HG03039 (cell line): ENCODE data around the gene NRXN2.
"Not testable (repeated sequence)": the region's sequence is repeated elsewhere in the genome, so short reads cannot be mapped to it uniquely, and the experiment has no call there.

Experiments
- ATAC-seq: cut with Tn5 transposase; IDR thresholded peaks from one replicate; pipeline ENCODE4 v1.9.1; 2021; ENCODE audit warnings: mild to moderate bottlenecking, moderate library complexity; ENCODE audit not compliant: unreplicated experiment

NRXN2 gene

DNA sequence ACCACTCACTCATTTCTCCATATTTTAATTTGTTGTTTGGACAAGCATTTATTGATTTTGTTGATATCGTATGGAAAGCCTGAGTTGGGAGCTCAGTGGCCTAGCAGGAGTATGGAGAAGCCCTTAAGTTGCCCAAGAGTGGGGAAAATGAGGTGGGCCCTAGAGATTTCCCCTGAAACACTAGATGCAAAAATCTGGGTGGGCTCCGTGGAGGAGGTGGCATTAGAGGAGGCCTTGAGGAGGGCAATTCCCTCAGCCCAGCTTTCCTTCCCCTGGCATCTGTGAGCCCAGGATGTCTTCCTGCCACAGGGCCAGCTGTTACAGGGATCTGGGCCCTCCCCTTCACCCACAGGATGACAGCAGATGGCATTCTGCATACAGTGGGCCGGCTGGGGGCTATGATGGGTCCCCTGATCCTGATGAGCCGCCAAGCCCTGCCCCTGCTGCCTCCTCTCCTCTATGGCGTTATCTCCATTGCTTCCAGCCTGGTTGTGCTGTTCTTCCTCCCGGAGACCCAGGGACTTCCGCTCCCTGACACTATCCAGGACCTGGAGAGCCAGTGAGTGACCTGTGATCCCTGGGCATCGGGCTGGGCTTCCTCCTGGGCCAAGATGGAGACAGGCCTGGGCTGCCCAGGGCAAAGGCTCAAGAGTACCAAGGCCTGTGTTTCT, 153.6 kb downstream of the NRXN2 start:
- no peak for ATAC-seq

DNA sequence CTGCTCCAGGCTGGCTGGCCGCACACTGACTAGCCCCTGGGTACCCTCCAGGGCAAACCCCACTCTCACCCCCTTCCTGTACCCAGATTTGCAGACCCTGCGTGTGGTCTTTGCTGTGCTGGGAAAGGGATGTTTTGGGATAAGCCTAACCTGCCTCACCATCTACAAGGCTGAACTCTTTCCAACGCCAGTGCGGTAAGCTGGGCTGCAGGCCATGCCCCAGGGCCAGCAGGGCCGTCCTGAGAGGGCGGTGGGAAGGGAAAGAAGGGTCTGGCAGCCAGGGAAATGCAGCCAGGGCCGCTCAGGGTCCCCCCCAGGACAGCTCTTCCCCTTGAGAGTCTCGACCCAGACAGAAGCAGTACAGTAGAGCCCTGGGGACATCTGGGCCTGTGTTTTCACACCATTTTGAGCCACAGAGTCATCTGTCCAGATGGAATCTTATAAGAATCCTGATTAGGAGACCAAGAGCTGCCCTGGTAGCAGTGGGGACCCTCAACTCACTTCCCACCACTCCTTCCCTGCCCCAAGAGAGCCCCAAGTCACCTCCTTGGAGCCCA, 154.3 kb downstream of the NRXN2 start:
- ATAC-seq, result no peak

DNA sequence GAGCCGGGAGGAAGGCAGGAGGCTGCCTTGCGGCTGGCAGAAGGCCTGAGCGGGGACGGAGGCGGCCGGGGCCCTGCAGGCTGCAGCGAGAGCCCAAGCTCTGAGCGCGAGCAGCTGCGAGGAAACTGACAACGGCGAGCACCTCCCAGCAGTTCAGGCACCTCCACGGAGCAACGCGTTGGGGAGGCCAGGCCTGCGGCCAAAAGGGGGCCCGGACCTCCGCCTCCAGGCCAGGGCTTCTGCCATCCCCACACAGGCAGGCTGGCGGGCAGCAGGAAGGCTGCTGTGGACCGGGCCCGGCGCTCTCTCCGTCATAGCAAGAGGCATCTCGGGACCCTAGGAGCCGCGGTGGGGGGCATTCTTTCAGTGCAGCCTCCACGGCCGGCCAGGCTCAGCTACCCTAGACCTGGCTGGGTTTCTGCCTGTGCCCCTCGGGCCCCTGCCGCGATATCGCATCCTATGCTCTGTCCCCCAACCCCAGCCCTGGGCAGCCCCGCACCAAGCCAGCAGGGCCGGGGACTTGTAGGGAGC, 154.9 kb downstream of the NRXN2 start:
- ATAC-seq, result no peak

DNA sequence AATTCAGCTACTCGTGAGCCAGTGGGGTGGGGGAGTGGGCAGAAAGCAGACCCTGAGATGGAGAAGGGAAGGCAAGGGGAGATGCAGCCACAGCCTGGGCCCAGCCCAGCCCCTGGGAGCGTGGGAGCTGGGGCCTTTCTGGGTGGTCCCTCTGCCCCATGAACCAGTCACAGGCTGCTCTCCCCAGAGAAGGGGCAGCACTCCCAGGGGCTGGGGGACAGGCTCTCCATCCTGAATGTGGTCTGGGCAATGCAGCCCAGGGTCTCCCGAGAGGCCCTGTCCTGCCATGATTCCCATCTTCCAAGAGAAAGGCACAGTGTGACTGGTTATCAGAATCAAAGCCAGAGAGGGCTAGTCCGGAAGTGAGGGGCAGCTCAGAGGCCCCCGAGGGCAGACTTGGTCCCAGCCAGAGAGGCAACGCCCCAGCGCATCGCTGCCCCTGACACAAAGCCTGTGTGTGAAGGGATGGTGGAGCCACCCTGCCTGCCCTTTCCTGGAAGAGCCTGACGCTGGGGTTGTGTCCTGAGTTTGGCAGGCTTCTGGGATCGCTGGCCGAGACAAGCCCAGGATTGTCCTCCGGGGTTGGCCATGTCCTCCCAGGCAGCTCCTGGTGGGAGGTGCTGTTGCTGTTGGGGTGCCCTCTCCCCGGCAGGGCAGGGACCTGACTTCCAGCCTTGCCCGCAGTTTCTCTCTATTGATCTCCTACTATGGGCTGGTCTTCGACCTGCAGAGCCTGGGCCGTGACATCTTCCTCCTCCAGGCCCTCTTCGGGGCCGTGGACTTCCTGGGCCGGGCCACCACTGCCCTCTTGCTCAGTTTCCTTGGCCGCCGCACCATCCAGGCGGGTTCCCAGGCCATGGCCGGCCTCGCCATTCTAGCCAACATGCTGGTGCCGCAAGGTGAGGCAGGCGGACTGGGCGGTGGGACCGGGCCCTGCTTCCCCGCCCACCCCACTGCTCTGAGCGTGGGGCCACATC, 155.8 kb downstream of the NRXN2 start:
- no peak for ATAC-seq

DNA sequence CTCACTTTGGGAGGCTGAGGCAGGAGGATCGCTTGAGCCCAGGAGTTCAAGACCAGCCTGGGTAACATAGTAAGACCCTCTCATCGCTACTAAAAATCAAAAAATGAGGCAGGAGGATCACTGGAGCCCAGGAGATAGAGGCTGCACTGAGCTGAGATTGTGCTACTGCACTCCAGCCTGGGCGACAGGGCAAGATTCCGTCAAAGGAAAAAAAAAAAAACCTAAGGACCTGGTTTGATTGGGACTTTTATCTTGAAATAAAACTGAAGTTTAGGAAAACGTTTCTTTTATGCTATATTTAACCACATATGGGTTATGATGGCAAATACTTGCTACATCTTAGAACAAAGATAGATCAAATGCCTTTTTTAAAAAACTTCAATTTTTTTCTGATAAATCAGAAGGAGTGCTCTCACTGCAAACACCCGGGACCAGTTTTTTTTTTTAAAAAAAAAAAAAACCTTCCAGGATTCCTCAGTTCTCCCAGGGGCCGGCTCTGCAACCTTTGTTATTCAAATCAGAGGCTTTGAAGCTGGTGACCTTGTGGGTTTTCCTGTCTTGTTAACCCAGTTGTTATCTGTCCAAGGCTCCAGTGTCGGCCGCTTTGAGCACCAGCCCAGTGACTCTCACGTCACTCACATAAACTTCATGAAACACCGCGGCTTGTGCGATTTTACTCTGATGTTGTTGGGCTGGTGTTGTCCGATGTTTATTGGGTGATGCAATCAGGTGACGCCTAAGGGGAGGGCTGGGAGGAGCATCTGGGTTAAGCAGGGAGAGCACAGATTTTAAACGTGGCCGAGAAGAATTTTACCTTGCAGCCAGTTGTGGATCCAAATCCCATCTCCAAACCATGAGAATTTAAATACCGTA, 156.7 kb downstream of the NRXN2 start:
- no peak for ATAC-seq

DNA sequence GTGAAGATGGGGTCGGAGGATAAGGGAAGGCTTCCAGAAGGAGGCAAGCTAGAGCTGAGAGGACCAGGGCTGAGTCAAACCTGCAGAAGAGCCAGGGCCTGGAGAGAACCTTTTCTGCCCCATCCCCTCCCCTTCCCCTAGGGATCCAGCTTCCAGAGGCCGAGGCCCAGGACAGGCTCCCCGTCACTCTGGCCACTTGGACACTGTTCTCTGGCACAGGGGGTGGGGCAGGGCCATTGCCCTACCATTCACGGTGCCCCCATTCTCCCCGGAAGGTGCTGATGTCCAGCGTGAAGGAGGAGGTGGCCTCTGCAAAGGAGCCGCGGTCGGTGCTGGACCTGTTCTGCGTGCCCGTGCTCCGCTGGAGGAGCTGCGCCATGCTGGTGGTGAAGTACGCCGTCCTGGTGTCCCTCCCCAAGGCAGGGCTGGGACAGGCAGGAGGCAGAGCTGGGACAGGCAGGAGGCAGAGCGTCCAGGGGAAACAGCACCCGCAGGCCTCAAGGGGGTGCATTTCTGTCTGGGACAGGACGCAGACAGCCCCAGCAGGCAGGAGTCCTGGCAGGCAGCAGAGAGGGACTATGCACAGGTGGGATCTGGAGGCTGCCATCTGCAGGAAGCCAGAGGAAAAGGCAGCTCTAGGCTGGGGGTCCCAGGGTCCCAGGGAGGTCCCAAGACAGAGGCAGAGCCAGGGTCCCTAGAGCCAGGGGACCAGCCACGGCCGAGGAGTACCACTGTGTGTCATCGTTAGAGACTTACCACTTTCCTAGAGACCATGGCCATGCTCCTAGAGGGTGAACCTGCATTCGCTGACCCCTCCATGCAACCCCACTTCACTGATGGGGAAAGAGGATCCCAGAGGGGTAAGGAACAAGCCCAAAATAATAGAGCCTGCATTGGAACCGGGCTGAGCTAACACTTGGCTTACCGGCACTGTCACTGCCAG, 157.8 kb downstream of the NRXN2 start:
- no peak for ATAC-seq

DNA sequence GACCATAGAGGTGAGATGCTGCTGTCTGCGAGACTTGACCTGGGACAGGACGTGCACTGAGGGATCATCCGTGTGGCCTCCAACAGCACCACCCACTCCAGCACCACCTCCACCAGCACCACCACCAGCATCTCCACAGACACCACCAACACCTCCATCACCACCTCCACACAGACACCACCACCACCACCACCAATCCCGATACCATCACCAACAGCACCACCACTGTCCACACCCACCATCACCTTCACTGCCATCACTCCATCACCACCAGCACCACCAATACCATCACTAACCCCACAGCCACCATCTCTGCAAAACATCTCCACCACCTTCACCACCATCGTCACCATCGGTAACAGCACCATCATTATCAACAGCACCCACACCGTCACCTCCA, 158.6 kb downstream of the NRXN2 start:
- ATAC-seq, result no peak

DNA sequence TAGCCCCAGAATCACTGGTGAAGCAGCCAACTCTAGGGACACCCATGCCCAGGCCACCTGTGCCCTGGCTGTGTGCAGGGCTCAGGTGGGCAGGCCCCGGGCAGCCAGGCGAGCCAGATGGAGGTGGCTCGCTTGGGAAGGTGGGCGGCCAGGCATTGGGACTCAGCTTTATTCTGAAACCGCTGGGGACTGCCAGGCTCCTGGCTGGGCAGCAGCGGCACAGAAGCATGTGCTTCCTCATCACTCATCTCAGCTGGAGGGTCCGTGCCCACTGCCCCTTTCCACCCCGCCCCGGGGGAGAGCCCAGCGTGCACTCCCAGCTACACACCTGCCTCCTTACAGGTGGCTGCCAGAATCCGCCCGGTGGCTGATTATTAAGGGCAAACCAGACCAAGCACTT, 159.0 kb downstream of the NRXN2 start:
- no peak for ATAC-seq

DNA sequence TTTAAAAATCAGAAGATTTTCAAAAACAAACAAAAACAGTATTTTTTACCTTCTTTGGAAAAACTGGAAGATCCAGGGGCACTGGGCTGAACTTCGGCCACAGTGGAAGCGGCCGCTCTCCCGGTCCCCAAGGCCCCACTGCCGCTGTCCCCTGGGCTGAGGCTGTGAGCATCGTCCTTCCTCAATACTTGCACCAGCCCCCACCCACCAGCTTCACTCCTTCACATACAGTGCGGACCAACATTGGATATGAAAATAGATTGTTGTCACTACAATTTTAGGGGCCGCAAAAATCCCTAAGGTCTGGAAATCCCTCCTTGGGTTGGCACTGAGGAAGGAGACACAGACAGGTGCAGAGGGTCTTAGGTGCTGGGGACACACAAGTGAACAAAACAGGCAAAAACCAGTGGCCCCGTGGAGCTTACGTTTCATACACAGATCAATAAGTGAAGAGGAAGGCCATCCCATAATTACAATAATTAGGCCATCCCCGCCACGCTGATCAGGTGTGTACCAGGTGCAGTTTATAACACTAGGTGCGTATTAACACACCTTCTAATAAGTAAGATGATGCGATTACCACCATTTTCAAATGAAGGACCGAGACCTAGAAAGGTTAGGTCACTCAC, 160.2 kb downstream of the NRXN2 start:
- ATAC-seq, result no peak

DNA sequence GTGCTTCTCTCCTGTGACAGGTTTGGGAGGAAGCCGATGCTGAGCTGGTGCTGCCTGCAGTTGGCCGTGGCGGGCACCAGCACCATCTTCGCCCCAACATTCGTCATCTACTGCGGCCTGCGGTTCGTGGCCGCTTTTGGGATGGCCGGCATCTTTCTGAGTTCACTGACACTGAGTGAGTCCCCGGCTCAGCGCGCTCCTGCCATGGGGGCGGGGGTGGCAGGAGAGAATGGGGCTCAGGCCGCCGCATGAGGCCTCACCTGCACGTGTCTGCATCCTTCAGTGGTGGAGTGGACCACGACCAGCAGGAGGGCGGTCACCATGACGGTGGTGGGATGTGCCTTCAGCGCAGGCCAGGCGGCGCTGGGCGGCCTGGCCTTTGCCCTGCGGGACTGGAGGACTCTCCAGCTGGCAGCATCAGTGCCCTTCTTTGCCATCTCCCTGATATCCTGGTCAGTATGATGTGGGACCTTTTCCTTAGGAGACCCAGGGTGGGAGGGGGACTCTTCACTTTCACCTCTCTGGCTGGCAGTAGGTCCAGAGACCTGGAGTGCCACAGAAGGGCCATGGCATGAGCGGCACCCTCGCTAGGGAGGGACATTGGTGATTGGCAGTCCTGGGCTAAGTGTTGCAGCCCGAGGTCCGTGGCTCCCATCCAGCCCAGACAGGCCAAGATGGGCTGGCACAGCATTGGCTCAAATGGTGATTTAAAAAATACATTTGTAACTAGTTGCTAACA, 160.8 kb downstream of the NRXN2 start:
- no peak for ATAC-seq

DNA sequence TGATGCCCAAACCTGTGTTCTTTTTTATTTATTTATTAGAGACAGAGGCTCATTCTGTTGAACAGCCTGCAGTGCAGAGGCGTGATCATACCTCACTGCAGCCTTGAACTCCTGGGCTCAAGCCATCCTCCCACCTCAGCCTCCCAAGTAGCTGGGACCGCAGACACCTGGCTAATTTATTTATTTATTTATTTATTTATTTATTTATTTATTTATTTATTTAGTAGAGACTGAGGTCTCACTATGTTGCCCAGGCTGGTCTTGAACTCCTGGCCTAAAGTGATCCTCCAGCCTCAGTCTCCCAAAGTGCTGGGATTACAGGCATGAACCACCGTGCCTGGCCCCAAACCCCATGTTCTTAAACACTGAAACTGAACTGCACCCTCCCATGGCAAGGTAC, 161.6 kb downstream of the NRXN2 start:
- not testable (repeated sequence) for ATAC-seq

DNA sequence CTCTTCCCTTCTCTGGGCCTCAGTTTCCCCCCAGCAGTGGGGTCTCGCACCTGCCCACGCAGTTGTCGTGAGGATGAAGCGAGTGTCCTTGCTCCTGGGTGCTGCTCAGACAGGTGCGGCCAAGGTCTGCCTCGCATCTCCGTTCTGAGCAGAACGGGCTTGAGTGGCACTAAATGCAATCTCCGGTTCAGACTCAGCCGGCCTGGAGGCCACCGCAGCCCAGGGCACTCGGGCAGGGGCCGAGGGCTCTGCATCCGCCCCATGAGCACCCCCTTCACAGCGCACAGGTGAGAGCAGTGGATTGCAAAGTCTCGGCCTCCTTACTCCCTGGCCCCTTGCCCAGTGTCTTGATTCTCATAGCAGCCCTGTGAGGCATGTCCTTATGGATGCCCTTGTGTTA, 162.1 kb downstream of the NRXN2 start:
- ATAC-seq, result no peak

DNA sequence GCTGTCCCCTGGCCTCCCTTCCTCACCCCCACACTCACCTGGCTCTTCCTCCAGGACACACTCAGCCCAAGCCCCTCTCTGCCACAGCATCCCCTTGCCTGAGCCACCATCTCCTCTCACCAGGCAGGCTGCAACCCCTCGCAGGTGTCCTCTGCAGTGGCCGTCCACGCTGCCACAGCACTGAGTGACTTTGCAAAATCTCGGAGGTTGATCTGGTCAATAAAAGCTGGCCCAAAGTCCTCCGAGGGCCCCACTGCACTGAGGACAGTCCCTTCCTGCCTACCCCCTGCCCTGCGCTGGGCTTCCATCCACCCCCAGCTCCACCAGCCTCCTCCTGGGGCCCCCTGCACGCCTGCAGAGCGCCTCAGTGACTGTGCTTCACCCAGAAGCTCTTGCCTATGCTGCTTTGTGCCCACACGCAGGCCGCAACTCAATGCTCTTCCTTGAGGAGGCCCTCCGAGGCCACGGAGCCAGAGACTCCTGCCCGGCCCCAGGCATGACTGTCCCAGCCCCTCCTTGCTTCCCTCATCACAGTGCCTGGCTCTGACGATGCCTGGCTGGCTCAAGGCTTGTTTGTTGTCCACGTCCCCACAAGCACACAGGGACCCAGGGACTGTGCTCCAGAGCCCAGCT, 162.7 kb downstream of the NRXN2 start:
- ATAC-seq, result no peak

DNA sequence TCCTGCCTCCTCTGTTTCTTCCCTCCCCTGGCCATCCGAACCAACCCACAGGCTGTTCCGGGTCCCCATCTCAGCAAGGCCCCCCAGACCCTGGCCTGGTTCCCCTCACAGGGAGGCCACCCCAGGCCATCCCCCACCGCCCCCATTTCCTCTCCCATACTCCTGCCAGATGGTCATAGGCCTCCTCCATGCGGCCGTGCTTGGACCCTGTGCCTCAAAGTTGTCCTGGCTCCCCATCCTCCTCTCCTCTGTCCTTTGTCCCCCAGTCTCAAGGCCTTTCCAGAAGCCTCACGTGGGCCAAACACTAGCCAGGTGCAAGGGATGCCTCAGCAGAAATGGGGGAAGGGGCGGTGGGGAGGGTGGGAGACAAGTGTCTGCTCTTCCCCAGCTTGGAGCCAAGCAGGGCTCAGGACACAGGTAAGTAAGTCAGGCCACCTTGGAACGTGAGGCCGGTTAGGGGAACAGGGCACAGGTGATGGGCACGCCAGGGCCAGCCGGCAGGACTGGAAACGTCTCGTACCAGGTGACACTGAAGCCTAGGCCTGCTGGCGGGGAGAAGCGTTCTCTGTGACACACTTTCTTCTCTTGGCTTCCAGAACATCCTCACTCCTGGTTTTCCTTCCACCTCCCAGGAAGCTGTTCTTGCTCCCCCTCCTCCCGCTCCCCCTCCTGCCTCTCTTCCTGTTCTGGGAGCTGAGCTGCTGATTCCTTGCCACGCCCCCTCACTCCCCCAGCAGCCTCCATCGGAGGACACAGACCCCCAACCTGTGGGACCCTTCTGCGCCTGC, 163.5 kb downstream of the NRXN2 start:
- no peak for ATAC-seq

DNA sequence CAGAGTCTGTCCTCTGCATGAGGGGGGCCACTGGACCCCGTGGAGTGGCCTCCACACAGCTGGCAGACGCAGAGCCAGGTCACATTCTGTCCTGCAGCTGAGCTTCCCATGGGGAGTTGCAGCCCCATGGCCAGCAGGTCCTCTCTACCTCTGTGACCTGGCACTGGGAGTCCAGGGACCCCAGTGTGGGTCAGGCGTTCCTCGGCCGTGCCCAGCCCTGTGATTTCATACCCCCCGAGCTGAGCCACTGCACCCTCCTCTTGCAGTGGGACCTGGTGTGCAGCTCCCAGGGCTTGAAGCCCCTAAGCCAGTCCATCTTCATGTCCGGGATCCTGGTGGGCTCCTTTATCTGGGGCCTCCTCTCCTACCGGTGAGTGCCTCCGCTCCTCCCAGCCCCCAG, 164.1 kb downstream of the NRXN2 start:
- no peak for ATAC-seq

DNA sequence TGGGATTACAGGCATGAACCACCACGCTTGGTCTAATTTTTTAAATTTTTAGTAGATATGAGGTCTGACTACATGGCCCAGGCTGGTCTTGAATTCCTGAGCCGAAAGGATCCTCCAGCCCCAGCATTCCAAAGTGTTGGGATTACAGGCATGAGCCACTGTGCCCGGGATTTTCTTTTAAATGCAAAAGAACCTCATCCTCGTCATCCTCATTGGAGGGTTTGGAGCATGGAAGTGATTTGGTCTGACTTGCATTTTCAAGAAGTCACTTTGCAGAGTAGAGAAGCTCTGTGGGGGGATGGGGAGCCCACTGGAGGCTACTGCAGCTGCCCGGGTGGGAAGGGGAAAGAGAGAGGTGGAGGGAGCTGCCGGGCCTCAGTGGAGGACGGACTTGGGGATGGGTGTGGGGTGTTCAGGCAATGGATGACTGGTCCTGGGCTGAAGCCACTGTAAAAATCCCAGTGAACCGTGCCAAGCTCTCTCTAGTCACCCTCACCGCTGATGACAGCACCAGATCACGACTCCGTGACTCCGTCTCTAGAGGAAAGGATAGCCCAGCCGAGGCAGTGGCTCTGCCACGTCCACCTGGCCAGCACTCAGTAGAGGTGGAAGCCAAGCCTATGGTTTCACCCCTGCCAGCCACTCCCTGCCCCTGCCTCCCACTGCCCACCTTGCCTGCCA, 164.8 kb downstream of the NRXN2 start:
- no peak for ATAC-seq
